Prostate gland (tissue), 2 donors: Measurements from ENCODE around the gene SFI1.

Source experiments
- CTCF ChIP-seq, 4 experiments: fragments of 200-600 bp in 2 of 4; fragments of 450-650 bp in 2 of 4; sonication (generic) in 2 of 4; IDR thresholded peaks; 1 replicate in 3 of 4; 2 replicates in 1 of 4; pipeline ENCODE4 v1.5.1; 2016 to 2019; ENCODE audit warnings: antibody characterized with exemption in 4 of 4, mild to moderate bottlenecking in 2 of 4, moderate library complexity in 2 of 4
- POLR2A ChIP-seq: fragments of 450-650 bp; IDR thresholded peaks from one replicate; pipeline ENCODE4 v1.6.1; 2016; ENCODE audit warnings: antibody characterized with exemption, mild to moderate bottlenecking
- POLR2AphosphoS5 ChIP-seq: sonication (generic); formaldehyde crosslinking; IDR thresholded peaks from one replicate; pipeline ENCODE4 v1.6.1; 2017; ENCODE audit warnings: antibody characterized with exemption

- TF ChIP-seq CTCF (IDR thresholded peaks at IDR 0.05) (no peak), POLR2A (no peak), POLR2AphosphoS5 (no peak)
Measured at GRCh38 chr22:31475800-31476199, 20.5 kb upstream of the SFI1 start.
